Ecto neural progenitor cell (in vitro differentiated cells): Measurements from ENCODE around the gene EIF5A2.
"Not testable (repeated sequence)": the region's sequence is repeated elsewhere in the genome, so short reads cannot be mapped to it uniquely, and the experiment has no call there.

Source experiments
- DNase-seq: peaks from one replicate; pipeline ENCODE4 v3.0.0-alpha.2; 2018; ENCODE audit warnings: low spot score

EIF5A2 gene

DNA sequence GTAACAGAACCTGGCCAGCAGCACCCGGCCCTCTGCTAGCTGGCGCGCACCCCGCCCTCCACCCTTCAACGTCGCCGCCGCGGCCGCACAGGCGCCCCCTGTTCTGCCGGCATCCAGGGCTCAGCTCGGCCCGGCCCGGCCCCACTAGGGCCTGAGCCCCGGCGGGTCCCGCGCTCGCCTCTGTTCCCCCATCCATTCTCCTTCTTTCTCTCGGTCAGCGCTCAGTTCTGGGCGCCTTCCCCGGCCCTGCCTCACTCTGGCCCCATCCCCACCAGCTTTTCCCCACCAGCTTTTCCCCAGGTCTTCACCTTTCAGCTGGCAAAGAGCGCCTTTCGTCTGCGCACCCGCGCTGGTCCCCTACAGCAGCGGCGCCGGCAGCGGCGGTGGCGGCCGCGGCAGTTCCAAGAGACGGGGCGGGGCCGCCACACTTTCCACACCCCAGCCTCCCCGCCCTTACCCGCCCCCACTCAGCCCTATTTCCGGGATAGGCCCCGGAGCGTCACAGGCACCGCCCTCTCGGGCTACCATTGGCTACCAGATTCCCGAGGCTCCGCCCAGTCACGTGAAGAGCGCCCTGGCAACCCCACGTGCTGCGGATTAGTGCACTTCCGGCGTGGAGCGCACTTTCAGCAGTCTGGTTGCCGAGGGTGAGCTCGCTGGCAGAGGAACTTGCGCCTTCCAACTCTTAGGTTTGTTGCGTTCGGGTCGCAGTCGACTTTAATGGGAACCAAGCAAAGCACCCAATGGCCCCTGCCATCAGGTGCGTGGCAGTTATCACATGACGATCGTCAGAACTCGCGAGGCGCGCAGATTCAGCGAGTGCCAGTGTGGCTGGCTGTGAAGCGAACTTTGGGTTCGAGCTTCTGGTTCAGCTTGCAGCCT is at the start of gene EIF5A2:
Gene EIF5A2 (minus strand): TSS at position 403 of the 882 bp plus-strand sequence. CDS start 831 bp downstream, outside the sequence.
- peak; percentile 91 for DNase-seq

DNA sequence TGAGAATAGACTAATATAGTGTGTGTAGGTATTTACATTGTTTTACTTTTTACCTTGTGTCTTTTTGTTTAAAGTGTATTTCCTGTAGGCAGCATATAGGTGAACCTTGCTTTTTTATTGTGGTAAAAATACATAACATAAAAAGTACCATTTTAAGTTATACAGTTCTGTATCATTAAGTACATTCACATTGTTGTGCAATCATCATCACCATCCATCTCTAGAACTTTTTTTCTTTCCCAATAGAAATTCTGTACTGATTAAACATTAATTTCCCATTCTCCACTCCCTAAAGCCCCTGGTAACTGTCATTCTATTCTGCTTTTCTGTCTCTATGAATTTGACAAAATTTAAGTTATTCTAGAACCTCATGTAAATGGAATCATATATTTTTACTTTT is 48.2 kb upstream of the EIF5A2 start:
- DNase-seq: no peak

DNA sequence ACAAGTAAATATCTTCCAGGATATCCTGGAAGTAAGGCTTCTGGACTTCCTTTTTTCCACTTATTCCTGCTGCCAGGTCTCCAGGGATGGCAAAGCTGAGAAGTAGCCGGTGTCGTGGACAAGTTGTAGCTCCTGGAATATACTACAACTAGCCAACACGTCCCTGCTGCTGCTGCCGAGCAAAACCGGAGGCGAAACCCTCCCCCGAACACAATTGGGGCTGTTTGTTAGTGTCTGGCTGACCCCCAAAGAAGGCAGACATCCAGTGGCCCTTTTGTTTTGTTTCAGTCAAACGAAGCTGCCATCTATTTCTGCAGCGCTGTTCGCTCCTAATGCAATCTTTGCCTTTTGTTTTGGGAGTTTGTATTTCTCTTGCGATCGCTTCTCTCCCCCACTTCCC is 45.3 kb upstream of the EIF5A2 start:
- no peak for DNase-seq

DNA sequence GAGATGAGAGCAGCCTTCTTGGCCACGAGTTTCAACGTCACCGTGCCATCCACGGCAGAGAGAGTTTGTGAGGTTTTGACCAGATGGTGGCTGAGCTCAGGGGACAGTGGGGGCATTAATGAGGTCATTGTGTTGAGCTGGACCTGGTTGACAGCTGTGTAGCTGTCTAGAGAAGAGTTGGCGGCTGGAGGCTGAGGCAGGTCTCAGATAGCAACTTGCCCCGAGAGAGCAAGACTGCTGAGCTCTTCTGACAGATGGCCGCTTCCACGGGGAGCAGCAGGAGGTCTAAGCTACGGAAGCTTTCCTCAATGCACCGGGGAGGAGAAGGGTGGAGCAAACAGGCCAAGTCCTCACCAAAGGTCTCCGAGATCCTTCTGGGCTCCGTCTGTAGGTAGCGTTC is 44.8 kb upstream of the EIF5A2 start:
- peak; percentile 36 for DNase-seq

DNA sequence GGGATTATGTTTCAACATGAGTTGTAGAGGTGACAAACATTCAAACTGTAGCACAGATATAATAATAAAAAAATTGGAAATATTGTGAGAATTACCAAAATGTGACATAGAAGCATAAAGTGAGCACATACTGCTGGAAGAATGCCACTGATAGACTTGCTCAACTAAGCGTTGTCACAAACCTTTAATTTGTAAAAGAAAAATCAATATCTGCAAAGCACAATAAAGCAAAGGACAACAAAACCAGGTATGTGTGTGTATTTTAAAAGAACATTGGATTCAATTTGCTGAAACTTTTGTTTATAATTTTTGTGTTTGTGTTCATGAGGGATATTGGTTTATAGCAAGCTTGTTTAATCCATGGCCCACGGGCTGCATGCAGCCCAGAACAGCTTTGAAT is 40.8 kb upstream of the EIF5A2 start:
- no peak for DNase-seq

DNA sequence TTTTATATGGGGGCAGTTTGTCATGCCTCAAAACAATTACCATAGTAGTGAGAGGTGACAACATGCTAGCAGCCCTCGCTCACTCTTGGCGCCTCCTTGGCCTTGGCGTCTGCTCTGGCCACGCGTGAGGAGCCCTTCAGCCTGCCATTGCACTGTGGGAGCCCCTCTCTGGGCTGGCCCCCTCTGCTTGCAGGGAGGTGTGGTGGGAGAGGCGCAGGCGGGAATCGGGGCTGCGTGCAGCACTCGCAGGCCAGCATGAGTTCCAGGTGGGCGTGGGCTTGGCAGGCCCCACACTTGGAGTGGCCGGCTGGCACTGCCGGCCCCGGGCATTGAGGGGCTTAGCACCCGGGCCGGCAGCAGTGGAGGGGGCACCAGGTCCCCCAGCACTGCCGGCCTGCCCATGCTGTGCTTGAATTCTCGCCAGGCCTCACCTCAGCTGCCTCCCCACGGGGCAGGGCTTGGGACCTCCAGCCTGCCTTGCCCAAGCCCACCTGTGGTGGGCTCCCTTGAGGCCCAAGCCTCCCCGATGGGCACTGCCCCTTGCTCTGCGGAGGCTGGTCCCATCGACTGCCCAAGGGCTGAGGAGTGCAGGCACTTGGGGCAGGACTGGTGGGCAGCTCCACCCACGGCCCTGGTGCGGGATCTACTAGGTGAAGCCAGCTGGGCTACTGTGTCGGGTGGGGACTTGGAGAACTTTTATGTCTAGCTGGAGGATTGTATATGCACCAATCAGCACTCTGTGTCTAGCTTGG is 38.8 kb upstream of the EIF5A2 start:
- no peak for DNase-seq

DNA sequence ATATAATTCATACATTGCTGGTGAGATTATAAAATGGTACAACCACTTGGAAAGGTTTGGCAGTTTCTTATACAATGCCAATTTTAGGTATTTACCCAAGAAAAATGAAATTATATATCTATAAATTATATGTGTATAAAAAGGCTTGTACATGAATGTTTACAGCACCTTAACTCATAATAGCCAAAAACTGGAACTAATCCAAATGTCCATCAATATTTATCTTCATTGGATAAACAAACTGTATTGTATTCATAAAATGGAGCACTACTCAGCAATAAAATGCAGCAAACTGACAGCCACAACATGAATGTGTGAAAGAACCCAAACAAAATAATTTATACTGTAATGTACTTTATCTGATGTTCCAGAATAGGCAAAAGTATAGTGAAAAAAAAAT is 33.6 kb upstream of the EIF5A2 start:
- no peak for DNase-seq

DNA sequence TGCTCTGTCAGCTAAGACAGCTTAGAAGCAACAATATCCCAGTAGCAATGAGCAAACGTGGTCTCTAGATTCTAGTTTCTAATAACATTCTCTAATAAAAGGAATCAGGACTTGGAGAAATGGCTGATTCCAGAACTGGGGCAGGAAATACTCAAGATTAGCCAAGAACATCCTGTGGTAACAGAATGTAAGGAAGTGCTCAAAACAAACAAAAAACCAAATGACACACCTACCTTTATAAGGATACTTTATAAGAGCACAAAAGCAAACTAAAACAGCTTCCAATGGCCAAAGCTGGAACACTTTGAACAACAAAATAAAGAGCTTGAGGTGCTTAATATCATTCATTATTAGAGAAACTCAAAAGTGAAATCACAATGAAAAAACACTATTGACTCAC is 33.1 kb upstream of the EIF5A2 start:
- no peak for DNase-seq

DNA sequence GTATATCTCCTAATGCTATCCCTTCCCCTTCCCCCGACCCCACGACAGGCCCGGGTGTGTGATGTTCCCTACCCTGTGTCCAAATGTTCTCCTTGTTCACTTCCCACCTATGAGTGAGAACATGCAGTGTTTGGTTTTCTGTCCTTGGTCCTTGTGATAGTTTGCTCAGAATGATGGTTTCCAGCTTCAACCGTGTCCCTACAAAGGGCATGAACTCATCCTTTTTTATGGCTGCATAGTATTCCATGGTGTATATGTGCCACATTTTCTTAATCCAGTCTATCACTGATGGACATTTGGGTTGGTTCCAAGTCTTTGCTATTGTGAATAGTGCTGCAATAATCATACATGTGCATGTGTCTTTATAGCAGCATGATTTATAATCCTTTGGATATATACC is 24.6 kb upstream of the EIF5A2 start:
- not testable (repeated sequence) for DNase-seq

DNA sequence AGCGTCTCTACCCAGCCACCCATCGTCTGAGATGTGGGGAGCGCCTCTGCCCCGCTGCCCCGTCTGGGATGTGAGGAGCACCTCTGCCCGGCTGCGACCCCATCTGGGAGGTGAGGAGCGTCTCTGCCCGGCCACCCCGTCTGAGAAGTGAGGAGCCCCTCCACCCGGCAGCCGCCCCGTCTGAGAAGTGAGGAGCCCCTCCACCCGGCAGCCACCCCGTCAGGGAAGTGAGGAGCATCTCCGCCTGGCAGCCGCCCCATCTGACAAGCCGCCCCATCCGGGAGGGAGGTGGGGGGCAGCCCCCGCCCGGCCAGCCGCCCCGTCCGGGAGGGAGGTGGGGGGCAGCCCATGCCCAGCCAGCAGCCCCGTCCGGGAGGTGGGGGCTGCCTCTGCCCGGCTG is 15.1 kb upstream of the EIF5A2 start:
- DNase-seq: not testable (repeated sequence)

DNA sequence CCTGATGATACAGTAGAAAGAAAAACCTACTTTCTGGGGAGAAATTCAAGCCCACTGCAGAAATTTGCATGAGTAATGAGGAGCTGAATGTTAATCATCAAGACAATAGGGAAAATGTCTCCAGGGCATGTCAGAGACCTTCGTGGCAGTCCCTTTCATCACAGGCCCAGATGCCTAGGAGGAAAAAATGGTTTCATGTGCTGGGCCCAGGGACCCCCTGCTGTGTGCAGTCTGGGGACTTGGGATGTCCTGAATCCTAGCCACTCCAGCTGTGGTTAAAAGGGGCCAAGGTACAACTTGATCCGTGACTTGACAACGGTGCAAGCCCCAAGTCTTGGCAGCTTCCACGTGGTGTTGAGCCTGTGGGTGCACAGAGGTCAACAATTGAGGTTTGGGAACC is 10.3 kb upstream of the EIF5A2 start:
- no peak for DNase-seq

DNA sequence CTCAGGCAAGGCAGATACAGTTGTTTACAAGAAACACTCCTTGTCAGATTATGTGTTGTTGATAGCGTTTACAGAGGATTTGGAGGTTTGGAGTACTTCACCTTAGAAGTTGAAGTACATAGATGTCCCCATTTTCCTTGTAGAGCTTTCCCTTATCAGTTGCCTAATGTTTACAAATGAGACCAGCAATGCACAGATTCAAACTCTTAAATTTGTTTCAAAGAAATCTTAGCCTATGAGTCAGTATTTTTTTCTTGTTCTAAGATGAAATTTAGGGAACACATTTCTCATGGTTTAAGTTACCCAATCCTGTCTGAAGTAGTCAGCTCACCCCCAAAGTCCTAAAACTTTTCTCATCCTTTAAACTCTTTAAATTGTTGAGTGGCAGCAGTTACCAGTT is 6.3 kb upstream of the EIF5A2 start:
- DNase-seq: no peak

DNA sequence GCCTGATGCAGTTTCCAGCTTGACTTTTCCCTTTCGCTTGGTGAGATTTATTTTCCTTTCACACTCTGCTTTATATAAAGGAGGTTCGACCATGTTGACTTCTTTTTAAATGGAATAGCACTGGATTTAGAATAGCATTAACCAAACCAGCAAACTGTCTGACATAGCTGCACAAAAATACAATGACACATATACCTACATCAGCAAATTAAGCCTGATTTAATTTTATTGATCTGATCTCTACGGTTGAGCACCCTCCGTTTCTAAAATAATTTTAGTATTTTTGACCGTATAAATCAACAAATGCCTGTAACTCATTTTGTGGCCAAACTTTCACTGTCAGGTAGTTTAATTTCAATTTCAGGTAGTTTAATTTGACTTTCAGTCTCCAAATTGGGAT is 5.8 kb upstream of the EIF5A2 start:
- no peak for DNase-seq

DNA sequence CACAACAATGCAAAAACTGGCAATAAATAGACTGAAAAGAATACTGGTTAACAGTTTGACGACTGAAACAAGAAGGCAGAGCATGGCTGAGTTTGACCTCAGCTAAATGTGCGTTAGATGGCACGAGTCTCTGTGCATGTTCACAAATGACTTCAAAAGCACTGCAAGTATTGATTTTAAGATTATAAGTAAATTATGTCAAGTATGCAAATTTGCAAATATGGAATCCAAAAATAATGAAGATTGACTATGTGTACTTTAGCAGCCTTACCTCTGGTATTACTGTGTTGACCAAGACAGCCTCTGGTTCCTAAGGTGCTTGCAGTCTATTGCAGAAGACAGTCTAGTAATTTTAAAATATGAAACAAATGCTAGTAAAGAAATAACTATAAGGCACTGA is 2.6 kb upstream of the EIF5A2 start:
- DNase-seq: no peak

DNA sequence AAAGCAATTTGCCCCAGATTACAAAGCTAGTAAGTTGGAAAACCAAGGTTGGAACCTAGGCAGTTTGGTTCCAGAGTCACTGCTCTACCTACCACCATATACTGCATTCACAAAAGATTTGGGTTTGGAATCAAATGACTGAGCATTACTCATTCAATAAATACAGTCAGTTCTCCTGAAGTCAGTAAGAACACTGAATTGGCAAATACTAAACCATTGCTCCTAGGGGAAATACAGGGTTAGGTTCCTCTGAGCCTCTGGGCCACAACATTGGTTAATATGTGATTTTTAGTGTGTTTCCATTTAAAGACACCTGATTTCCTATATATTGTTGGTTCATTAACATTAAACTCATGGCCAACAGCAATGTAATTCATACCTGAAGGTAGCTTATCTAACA is 2.1 kb upstream of the EIF5A2 start:
- no peak for DNase-seq

DNA sequence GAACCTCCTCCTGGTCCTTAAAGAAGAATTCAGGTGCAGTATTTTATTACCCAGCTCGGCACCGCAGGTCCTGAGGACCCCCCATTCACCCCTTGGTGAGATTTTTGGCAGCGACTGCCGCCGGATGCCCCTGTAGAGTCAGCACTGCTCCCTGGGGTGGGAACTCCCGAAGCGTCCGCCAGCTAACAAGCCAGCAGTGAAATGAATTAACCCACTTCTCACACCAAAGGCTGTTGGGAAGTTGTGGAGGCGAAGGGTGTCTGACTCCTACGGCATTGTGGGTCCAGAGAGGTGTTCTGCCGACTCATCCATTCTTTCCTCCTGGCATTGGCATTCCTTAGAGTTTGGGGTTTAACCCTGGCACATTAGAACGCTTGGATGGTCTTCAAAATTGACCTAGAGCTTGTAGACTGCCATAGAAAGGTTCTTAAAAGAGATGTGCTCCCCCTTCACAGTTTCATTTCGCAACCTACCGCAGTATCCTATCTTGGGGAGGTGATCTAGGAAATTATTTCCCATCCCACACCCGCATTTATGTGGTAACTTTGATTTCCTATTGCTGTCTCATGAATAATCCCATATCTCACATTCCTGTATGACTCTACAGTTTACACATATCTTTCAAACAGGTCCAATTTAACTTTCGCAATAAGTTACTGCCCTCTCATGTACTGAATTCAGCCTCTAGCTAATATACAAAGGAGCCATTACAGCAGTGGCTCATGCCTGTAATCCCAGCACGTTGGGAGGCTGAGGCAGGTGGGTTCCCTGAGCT is 879 bp upstream of the EIF5A2 start:
- DNase-seq: no peak

DNA sequence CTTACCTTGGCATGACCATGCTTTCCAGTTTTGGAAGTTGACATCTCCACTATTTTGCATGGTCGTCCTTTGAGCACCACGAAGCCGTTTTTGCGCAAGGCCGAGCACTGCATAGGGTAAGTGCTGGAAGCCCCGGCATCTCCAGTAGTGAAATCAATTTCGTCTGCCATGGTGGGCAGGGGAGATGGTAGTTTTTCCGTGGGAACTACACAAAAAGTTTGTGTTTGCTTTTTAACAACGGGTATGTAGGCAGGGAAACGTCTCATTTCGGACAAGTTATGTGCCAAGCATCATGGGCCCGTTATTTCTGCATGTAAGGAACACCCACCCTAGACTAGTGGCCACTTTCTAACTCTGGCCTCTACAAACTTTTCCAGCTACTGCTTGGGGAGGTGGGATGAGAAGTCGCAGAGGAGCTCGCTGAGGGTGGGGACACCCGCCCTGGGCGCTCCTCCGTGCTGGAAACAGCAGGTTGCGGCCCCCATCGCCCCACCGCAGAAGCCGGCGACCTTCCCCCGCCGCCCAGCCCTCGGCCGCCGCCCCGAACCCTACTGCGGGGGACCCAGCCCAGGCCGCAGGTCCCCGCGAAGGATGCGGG is 701 bp downstream of the EIF5A2 start:
- peak; percentile 47 for DNase-seq

DNA sequence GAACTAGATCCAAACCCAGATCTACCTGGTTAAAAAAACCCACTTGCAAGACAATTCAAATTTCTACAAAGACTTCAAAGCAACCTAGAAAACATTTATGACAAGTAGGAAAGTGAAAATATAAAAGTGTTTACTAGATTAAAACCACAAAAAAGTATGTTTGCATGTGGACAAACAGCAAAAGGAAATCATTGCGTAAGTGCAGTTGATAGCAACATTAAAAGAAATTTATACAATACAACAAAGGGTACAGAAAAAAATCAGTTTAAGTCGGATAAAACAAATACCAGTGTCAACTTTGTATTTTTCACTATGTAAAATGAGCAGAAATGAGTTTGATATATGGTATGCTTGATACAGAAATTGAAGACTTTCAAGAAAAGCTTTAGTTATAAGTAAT is 2.6 kb downstream of the EIF5A2 start:
- DNase-seq: no peak

DNA sequence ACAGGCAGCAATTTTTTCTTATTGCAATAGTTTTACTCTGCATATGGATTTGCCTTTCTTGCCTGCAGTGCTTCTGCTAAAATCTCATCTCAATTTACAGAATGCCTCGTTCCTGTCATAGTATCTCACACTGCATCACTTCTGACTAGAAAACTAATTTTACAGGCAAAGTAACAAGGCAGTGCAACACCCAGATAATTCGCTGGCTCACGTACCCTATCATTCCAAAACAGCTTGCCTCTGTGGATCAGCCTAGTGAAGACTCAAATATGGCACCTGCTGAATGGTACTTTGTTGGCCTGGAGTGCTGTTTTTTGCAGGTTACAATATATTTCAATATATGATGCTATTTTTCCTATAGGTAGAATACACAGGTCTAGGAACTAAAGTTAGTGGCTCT is 5.3 kb downstream of the EIF5A2 start:
- DNase-seq: no peak

DNA sequence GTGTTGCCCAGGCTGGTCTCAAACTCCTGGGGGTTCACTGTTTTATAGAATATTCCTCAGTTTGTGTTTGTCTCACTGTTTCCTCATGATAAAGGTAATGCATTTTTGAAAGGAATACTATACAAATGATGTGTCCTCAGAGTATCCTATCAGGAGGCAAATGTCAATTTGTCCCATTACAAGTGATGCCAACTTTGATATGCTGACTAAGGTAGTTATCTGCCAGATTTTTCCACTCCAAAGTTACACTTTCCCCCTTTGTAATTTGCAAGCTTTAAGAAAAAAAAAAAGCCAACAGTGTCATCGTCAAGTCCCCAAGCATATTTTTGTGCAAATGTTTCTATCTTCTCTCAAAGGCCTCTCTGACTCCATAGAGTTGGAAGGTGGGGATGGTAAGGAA is 9.0 kb downstream of the EIF5A2 start:
- DNase-seq: no peak

DNA sequence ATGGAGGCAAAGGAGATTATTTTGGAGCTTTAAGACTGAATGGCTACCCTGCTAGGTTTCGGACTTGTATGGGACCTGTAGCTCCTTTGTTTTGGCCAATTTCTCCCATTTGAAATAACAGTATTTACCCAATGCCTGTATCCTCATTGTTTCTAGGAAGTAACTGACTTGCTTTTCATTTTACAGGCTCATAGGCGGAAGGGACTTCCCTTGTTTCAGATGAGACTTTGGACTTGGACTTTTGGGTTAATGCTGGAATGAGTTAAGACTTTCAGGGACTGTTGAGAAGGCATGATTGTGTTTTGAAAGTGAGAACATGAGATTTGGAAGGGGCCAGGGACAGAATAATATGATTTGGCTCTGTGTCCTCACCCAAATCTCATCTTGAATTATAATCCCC is 10.5 kb downstream of the EIF5A2 start:
- no peak for DNase-seq

DNA sequence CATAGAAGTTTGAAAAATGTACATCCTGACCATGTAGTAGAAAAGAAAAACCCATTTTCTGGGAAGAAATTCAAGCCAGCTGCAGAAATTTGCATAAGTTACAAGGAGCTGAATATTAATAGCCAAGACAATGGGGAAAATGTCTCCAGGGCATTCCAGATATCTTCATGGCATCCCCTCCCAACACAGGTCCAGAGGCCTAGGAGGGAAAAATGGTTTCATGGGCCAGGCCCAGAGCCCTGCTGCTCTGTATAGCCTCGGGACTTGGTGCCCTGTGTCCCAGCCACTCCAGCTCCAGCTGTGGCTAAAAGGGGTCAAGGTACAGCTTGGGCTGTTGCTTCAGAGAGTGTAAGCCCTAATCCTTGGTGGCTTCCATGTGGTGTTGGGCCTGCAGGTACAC is 11.2 kb downstream of the EIF5A2 start:
- not testable (repeated sequence) for DNase-seq
